ENCODE results near the gene CSGALNACT2.

The CSGALNACT2 gene

DNA sequence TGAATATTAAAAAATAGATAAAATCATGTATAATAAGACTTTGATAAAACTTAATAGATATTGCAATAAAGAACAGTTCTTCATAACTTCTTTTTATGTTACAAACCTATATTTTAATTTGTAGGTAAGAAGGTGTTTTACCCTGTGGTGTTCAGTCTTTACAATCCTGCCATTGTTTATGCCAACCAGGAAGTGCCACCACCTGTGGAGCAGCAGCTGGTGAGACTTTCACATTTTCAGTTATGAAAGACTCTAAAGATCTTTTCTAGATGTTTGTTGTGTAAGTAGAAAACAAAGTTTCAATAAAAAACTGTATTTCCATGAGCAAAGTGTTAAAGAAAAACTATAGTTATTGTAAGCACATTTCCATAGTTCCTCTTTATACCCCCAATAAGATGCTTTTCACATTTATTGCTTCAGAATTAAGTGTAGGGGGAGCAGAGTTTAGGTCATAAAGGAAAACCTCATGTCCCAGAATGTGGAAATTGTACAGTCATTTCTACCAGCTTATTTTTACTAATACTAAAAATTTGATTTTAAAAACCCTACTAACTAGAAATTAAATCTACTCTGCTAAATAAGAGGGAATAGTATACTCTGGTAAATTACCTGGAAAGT, 28.7 kb downstream of the CSGALNACT2 start:
- H3K36me3 ChIP-seq (ENCODE audit: control insufficient read depth, insufficient read depth, low read length) = peaks cover 2% of the 10 kb centered on the region; the same call in 1 of the 2 replicates
- H3K4me3 ChIP-seq (replicated peaks; ENCODE audit: low read depth, low read length) = no peak overlapping the region
- no peak for DNase-seq (ENCODE audit: extremely low read depth, insufficient read length)
- no peaks in the 10 kb centered on the region for H3K27me3 ChIP-seq (replicated peaks; ENCODE audit: control insufficient read depth, insufficient read depth, low read length)
- TF ChIP-seq, protein P1, sequence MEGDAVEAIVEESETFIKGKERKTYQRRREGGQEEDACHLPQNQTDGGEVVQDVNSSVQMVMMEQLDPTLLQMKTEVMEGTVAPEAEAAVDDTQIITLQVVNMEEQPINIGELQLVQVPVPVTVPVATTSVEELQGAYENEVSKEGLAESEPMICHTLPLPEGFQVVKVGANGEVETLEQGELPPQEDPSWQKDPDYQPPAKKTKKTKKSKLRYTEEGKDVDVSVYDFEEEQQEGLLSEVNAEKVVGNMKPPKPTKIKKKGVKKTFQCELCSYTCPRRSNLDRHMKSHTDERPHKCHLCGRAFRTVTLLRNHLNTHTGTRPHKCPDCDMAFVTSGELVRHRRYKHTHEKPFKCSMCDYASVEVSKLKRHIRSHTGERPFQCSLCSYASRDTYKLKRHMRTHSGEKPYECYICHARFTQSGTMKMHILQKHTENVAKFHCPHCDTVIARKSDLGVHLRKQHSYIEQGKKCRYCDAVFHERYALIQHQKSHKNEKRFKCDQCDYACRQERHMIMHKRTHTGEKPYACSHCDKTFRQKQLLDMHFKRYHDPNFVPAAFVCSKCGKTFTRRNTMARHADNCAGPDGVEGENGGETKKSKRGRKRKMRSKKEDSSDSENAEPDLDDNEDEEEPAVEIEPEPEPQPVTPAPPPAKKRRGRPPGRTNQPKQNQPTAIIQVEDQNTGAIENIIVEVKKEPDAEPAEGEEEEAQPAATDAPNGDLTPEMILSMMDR (IDR thresholded peaks at IDR 0.05; ENCODE audit: insufficient read depth, low read length, poor library complexity, severe bottlenecking) = no peak

DNA sequence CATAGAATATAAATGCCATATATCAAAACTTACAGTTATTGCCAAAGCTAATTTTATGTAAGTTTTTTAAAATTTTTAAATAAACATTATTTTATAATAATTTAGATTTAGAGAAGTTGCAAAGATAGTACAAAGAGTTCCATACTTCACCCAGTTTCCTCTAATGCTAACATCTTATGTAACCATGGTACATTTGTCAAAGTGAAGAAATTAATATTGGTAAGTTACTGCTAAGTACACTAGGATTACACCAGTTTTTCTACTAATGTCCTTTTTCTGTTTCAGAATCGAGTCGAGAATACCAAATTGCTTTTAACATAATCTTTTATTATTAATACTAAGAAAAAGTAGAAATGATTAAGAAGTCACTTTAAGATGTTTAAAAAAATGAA, 29.2 kb downstream of the CSGALNACT2 start:
- Histone ChIP-seq H3K27me3 (replicated peaks; ENCODE audit: control insufficient read depth, insufficient read depth, low read length) (no peaks in the 10 kb centered on the region), H3K4me3 (replicated peaks; ENCODE audit: low read depth, low read length) (no peak overlapping the region), H3K36me3 (ENCODE audit: control insufficient read depth, insufficient read depth, low read length) (0 out of 2 replicates have a peak, but pooled peaks cover 2% of the 10 kb centered on the region)
- TF ChIP-seq, protein P1 (IDR thresholded peaks at IDR 0.05; ENCODE audit: insufficient read depth, low read length, poor library complexity, severe bottlenecking) = no peak
- no peak for DNase-seq (ENCODE audit: extremely low read depth, insufficient read length)

GRCh38 chr10:43170491-43170890, 32.2 kb downstream of the CSGALNACT2 start:
- TF ChIP-seq, protein P1 (IDR thresholded peaks at IDR 0.05; ENCODE audit: insufficient read depth, low read length, poor library complexity, severe bottlenecking) = no peak
- peaks cover 2% of the 10 kb centered on the region; the same call in 1 of the 2 replicates for H3K36me3 ChIP-seq (ENCODE audit: control insufficient read depth, insufficient read depth, low read length)
- no peak for DNase-seq (ENCODE audit: extremely low read depth, insufficient read length)
- H3K4me3 ChIP-seq (replicated peaks; ENCODE audit: low read depth, low read length) = no peak overlapping the region
- H3K27me3 ChIP-seq (replicated peaks; ENCODE audit: control insufficient read depth, insufficient read depth, low read length) = no peaks in the 10 kb centered on the region

DNA sequence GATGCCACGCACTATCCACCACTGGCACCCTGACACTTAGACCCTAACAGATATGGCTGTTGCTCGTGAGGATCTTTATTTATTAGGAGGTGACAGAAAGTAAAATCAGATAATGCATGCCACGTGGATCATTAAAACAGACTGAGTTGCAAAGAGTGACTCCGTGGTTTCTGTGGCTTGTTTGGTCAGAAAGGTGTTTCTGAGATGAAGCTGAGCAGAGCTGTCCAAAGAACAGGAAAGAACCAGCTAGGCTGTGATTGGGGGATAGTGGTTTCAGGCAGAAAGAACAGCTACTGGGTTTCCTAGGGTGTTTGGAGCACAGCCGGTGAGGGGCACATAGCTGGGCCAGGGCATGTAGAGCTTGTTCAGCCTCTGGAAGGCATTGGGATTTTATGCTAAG, 34.4 kb downstream of the CSGALNACT2 start:
- no peak for DNase-seq (ENCODE audit: extremely low read depth, insufficient read length)
- TF ChIP-seq, protein P1 (IDR thresholded peaks at IDR 0.05; ENCODE audit: insufficient read depth, low read length, poor library complexity, severe bottlenecking) = no peak
- H3K27me3 ChIP-seq (replicated peaks; ENCODE audit: control insufficient read depth, insufficient read depth, low read length) = no peaks in the 10 kb centered on the region
- peaks cover 2% of the 10 kb centered on the region; the same call in 1 of the 2 replicates for H3K36me3 ChIP-seq (ENCODE audit: control insufficient read depth, insufficient read depth, low read length)
- no peak overlapping the region for H3K4me3 ChIP-seq (replicated peaks; ENCODE audit: low read depth, low read length)

GRCh38 chr10:43173120-43173519, 34.9 kb downstream of the CSGALNACT2 start:
- H3K4me3 ChIP-seq (replicated peaks; ENCODE audit: low read depth, low read length) = no peak overlapping the region
- peaks cover 2% of the 10 kb centered on the region; the same call in 1 of the 2 replicates for H3K36me3 ChIP-seq (ENCODE audit: control insufficient read depth, insufficient read depth, low read length)
- no peak for DNase-seq (ENCODE audit: extremely low read depth, insufficient read length)
- H3K27me3 ChIP-seq (replicated peaks; ENCODE audit: control insufficient read depth, insufficient read depth, low read length) = no peaks in the 10 kb centered on the region
- TF ChIP-seq, protein P1 (IDR thresholded peaks at IDR 0.05; ENCODE audit: insufficient read depth, low read length, poor library complexity, severe bottlenecking) = no peak

Data from GM06990 (cell line).